ENCODE data around the gene SLC4A9. TPM values are rescaled to one million over a fixed set of nuclear protein-coding genes. Genes with fewer than 3 reads are reported as not detected.

The SLC4A9 gene
- polyA plus RNA-seq, 2 of the 4 experiments (the other 2 are of a cell fraction), result not detected

Small RNA genes lying within 50 kb of the gene (small RNA-seq; reads per million reads assigned to genes)
- 0 reads per million in 6 experiments for gene RNU4-14P

Other genes starting within 250 kb of the SLC4A9 start
- 3.4 and 4.5 TPM in 2 replicates for gene PURA, start 246.1 kb upstream of the SLC4A9 start, polyA plus RNA-seq (2011; rRNA removed)
- 9.1 to 12.7 TPM (median 11.9 TPM) in 3 replicates for gene PURA, start 246.1 kb upstream of the SLC4A9 start, polyA plus RNA-seq (2017; fragmentation: RNase III; extraction: RNeasy Plus Mini Kit Qiagen cat#74134 plus additional on column Dnase treatment)
- gene IGIP, start 234.3 kb upstream of the SLC4A9 start, polyA plus RNA-seq (2011; rRNA removed), result 1.6 and 1.9 TPM in 2 replicates
- 0.81 to 0.90 TPM (median 0.84 TPM) in 3 replicates for gene IGIP, start 234.3 kb upstream of the SLC4A9 start, polyA plus RNA-seq (2017; fragmentation: RNase III; extraction: RNeasy Plus Mini Kit Qiagen cat#74134 plus additional on column Dnase treatment)
- gene CYSTM1, start 185.0 kb upstream of the SLC4A9 start, polyA plus RNA-seq (2011; rRNA removed), result 76.8 and 82.8 TPM in 2 replicates
- 83.6 to 103 TPM (median 89.9 TPM) in 3 replicates for gene CYSTM1, start 185.0 kb upstream of the SLC4A9 start, polyA plus RNA-seq (2017; fragmentation: RNase III; extraction: RNeasy Plus Mini Kit Qiagen cat#74134 plus additional on column Dnase treatment)
- 90.4 and 97.0 TPM in 2 replicates for gene PFDN1, start 57.1 kb upstream of the SLC4A9 start, polyA plus RNA-seq (2011; rRNA removed)
- gene PFDN1, start 57.1 kb upstream of the SLC4A9 start, polyA plus RNA-seq (2017; fragmentation: RNase III; extraction: RNeasy Plus Mini Kit Qiagen cat#74134 plus additional on column Dnase treatment), result 201 to 239 TPM (median 226 TPM) in 3 replicates
- 4.2 and 5.0 TPM in 2 replicates for gene HBEGF, start 13.6 kb upstream of the SLC4A9 start, polyA plus RNA-seq (2011; rRNA removed)
- gene HBEGF, start 13.6 kb upstream of the SLC4A9 start, polyA plus RNA-seq (2017; fragmentation: RNase III; extraction: RNeasy Plus Mini Kit Qiagen cat#74134 plus additional on column Dnase treatment), result 3.4 to 5.1 TPM (median 3.5 TPM) in 3 replicates
- 94.1 and 111 TPM in 2 replicates for gene ANKHD1, start 41.6 kb downstream of the SLC4A9 start, polyA plus RNA-seq (2011; rRNA removed)
- gene ANKHD1, start 41.6 kb downstream of the SLC4A9 start, polyA plus RNA-seq (2017; fragmentation: RNase III; extraction: RNeasy Plus Mini Kit Qiagen cat#74134 plus additional on column Dnase treatment), result 44.8 to 46.9 TPM (median 46.3 TPM) in 3 replicates
- gene EIF4EBP3, start 187.5 kb downstream of the SLC4A9 start, polyA plus RNA-seq (2011; rRNA removed), result 2.0 and 2.9 TPM in 2 replicates
- 0.96 to 1.6 TPM (median 1.2 TPM) in 3 replicates for gene EIF4EBP3, start 187.5 kb downstream of the SLC4A9 start, polyA plus RNA-seq (2017; fragmentation: RNase III; extraction: RNeasy Plus Mini Kit Qiagen cat#74134 plus additional on column Dnase treatment)
- gene SRA1, start 197.3 kb downstream of the SLC4A9 start, polyA plus RNA-seq (2011; rRNA removed), result 48.1 and 50.8 TPM in 2 replicates
- 28.6 to 32.1 TPM (median 30.3 TPM) in 3 replicates for gene SRA1, start 197.3 kb downstream of the SLC4A9 start, polyA plus RNA-seq (2017; fragmentation: RNase III; extraction: RNeasy Plus Mini Kit Qiagen cat#74134 plus additional on column Dnase treatment)
- 11.7 and 13.4 TPM in 2 replicates for gene APBB3, start 204.4 kb downstream of the SLC4A9 start, polyA plus RNA-seq (2011; rRNA removed)
- 7.1 to 10.6 TPM (median 9.4 TPM) in 3 replicates for gene APBB3, start 204.4 kb downstream of the SLC4A9 start, polyA plus RNA-seq (2017; fragmentation: RNase III; extraction: RNeasy Plus Mini Kit Qiagen cat#74134 plus additional on column Dnase treatment)
- 79.5 and 135 TPM in 2 replicates for gene SLC35A4, start 204.6 kb downstream of the SLC4A9 start, polyA plus RNA-seq (2011; rRNA removed)
- 62.1 to 70.3 TPM (median 65.6 TPM) in 3 replicates for gene SLC35A4, start 204.6 kb downstream of the SLC4A9 start, polyA plus RNA-seq (2017; fragmentation: RNase III; extraction: RNeasy Plus Mini Kit Qiagen cat#74134 plus additional on column Dnase treatment)